PC-9 (cell line): ENCODE measurements around the gene COA6. TPM values are rescaled to one million over a fixed set of nuclear protein-coding genes. Genes with fewer than 3 reads are reported as not detected.

Experiments
- BruUV-seq: library from RNA; stranded (reverse); fragments of 400-500 nt; replicated peaks from 2 replicates; lab custom pipeline; 2021; lab: Mats Ljungman, UMichigan
- CTCF ChIA-PET: fragments of 300-600 bp; sonication (Branson Sonifier 250); formaldehyde crosslinking; loops from one replicate; lab custom pipeline; 2022; ENCODE audit warnings: antibody characterized with exemption; lab: Charles Lee
- POLR2A ChIA-PET: fragments of 300-600 bp; sonication (Branson Sonifier 250); formaldehyde crosslinking; loops from one replicate; lab custom pipeline; 2022; ENCODE audit warnings: antibody characterized with exemption; ENCODE audit not compliant: unreplicated experiment; lab: Charles Lee
- DNase-seq, 2 experiments: peaks; one replicate each; pipeline versions ENCODE4 v3.0.0 to v3.0.0-alpha.2; 2015 to 2022; ENCODE audit warnings: mixed read lengths in 1 of 2
- H2AFZ ChIP-seq: fragments of 200-600 bp; sonication (generic); 2 replicates; pipeline ENCODE4 v1.8.1; 2017; ENCODE audit warnings: antibody characterized with exemption
- H3F3A ChIP-seq: fragments of 200-600 bp; sonication (generic); 2 replicates; pipeline ENCODE4 v1.8.1; 2017; ENCODE audit warnings: antibody characterized with exemption, mild to moderate bottlenecking, low read depth; ENCODE audit not compliant: insufficient read depth
- H3K27ac ChIP-seq: fragments of 200-600 bp; sonication (generic); 2 replicates; pipeline ENCODE4 v1.6.1; 2016; ENCODE audit warnings: mixed run types
- H3K27me3 ChIP-seq: fragments of 200-600 bp; sonication (generic); 2 replicates; pipeline ENCODE4 v1.6.1; 2016; ENCODE audit warnings: low read depth, mixed run types; ENCODE audit not compliant: insufficient read depth
- H3K36me3 ChIP-seq: fragments of 200-600 bp; sonication (generic); 2 replicates; pipeline ENCODE4 v1.6.1; 2016; ENCODE audit warnings: low read depth, mixed run types
- H3K4me1 ChIP-seq: fragments of 200-600 bp; sonication (generic); replicated peaks from 2 replicates; pipeline ENCODE4 v1.6.1; 2016; ENCODE audit warnings: mixed run types; ENCODE audit not compliant: insufficient read depth
- H3K4me2 ChIP-seq: fragments of 200-600 bp; sonication (generic); 2 replicates; pipeline ENCODE4 v1.6.1; 2017; ENCODE audit warnings: mixed run types
- H3K4me3 ChIP-seq: fragments of 200-600 bp; sonication (generic); 2 replicates; pipeline ENCODE4 v1.6.1; 2016; ENCODE audit warnings: mixed run types
- H3K79me2 ChIP-seq: fragments of 200-600 bp; sonication (generic); 2 replicates; pipeline ENCODE4 v1.6.1; 2017; ENCODE audit warnings: low read depth, mixed run types
- H3K9me2 ChIP-seq: fragments of 200-600 bp; sonication (generic); 2 replicates; pipeline ENCODE4 v1.8.1; 2017; ENCODE audit warnings: mild to moderate bottlenecking; ENCODE audit not compliant: insufficient read depth
- H3K9me3 ChIP-seq: fragments of 200-600 bp; sonication (generic); 2 replicates; pipeline ENCODE4 v1.8.1; 2016; ENCODE audit warnings: low read depth; ENCODE audit not compliant: insufficient read depth
- H4K20me1 ChIP-seq: fragments of 200-600 bp; sonication (generic); 2 replicates; pipeline ENCODE4 v1.8.1; 2017; ENCODE audit not compliant: insufficient read depth
- CTCF ChIP-seq: fragments of 200-600 bp; sonication (generic); conservative IDR thresholded peaks from 2 replicates; pipeline ENCODE4 v1.6.1; 2017; ENCODE audit warnings: mixed run types, antibody characterized with exemption, mild to moderate bottlenecking, moderate library complexity
- EZH2 ChIP-seq: fragments of 200-600 bp; sonication (generic); IDR thresholded peaks from 2 replicates; pipeline ENCODE4 v1.8.0; 2017; ENCODE audit warnings: antibody characterized with exemption, low read depth
- intact Hi-C: fragments of 100-400 bp; cut with micrococcal nuclease; formaldehyde crosslinking; loops from one replicate; pipeline ENCODE4 v1.10.0; 2022; ENCODE audit not compliant: unreplicated experiment
- total RNA-seq: library from RNA; stranded (reverse); gene quantifications from 2 replicates; pipeline ENCODE4 v1.2.3, GENCODE V29; 2021

The COA6 gene
- total RNA-seq, 1 experiment from 2014 or later = 73.8 TPM

- intact Hi-C loops = no loop called here
- POLR2A ChIA-PET = no interaction called here
- BruUV-seq = no TSS peak
- Histone ChIP-seq H4K20me1 (no peaks in the 10 kb centered on the region), H3K9me2 (no peaks in the 10 kb centered on the region), H3K27ac (peak overlapping the region; percentile 99), H3F3A (peaks cover 34% of the 10 kb centered on the region), H2AFZ (no peak overlapping the region), H3K9me3 (0 out of 2 replicates have a peak, but pooled peaks cover 9% of the 10 kb centered on the region), H3K27me3 (no peaks in the 10 kb centered on the region), H3K79me2 (peaks cover 19% of the 10 kb centered on the region), H3K4me2 (no peak overlapping the region), H3K36me3 (no peaks in the 10 kb centered on the region; the same call in 1 of the 2 replicates), H3K4me3 (0 out of 2 replicates have a peak overlapping the region, but pooled peaks have one; percentile 10), H3K4me1 (peaks cover 38% of the 10 kb centered on the region)
- DNase-seq = no peak
- CTCF ChIA-PET = interaction anchor here (0.6 kb wide), 1 partner anchor 464 kb away, joined by 3 read pairs; the partner anchor contains the start of gene SLC35F3
- TF ChIP-seq CTCF = no peak
- no peak for TF ChIP-seq EZH2
Measured at GRCh38 chr1:234368320-234369032, 4.8 kb upstream of the COA6 start.

- POLR2A ChIA-PET = interaction anchor here (0.7 kb wide), 1 partner anchor 50 kb away, joined by 8 read pairs; no protein-coding TSS in a partner anchor
- Histone ChIP-seq H4K20me1 (no peaks in the 10 kb centered on the region), H3K36me3 (no peaks in the 10 kb centered on the region; the same call in 1 of the 2 replicates), H3F3A (peaks cover 34% of the 10 kb centered on the region), H3K27ac (peak overlapping the region; percentile 99), H2AFZ (no peak overlapping the region), H3K9me2 (no peaks in the 10 kb centered on the region), H3K9me3 (0 out of 2 replicates have a peak, but pooled peaks cover 9% of the 10 kb centered on the region), H3K4me2 (no peak overlapping the region), H3K4me3 (0 out of 2 replicates have a peak overlapping the region, but pooled peaks have one; percentile 10), H3K79me2 (peaks cover 25% of the 10 kb centered on the region), H3K4me1 (peaks cover 38% of the 10 kb centered on the region), H3K27me3 (no peaks in the 10 kb centered on the region)
- no peak for DNase-seq
- CTCF ChIA-PET = no interaction called here
- intact Hi-C loops = no loop called here
- TF ChIP-seq EZH2 (no peak), CTCF (no peak)
- BruUV-seq = no TSS peak
Measured at GRCh38 chr1:234369033-234369430, 4.2 kb upstream of the COA6 start.

- intact Hi-C loops = loop anchor here (5.0 to 10.0 kb wide), 2 partner anchors 725 to 958 kb away; partner anchors contain the start of genes ARID4B and GGPS1
- no peak for TF ChIP-seq CTCF
- TF ChIP-seq EZH2 = no peak
- no peaks in the 10 kb centered on the region; the same call in 1 of the 2 replicates for H3K36me3 ChIP-seq
- H3K4me1 ChIP-seq = peaks cover 45% of the 10 kb centered on the region
- no peak overlapping the region for H3K4me3 ChIP-seq
- no peak overlapping the region for H2AFZ ChIP-seq
- H3K79me2 ChIP-seq = peaks cover 32% of the 10 kb centered on the region
- peak overlapping the region; percentile 99 for H3K27ac ChIP-seq
- H3F3A ChIP-seq = peaks cover 34% of the 10 kb centered on the region
- H3K4me2 ChIP-seq = peak overlapping the region; percentile 57
- H3K9me3 ChIP-seq = 0 out of 2 replicates have a peak, but pooled peaks cover 9% of the 10 kb centered on the region
- CTCF ChIA-PET = no interaction called here
- no peaks in the 10 kb centered on the region for H3K9me2 ChIP-seq
- H3K27me3 ChIP-seq = no peaks in the 10 kb centered on the region
- BruUV-seq = no TSS peak
- POLR2A ChIA-PET = interaction anchor here (0.5 to 0.7 kb wide), 2 partner anchors 50 to 162 kb away, joined by 3 to 8 read pairs; no protein-coding TSS in a partner anchor
- H4K20me1 ChIP-seq = no peaks in the 10 kb centered on the region
- DNase-seq = peak in 1 of 2 experiments; percentile 84
Measured at GRCh38 chr1:234369784-234370183, 3.5 kb upstream of the COA6 start.
